SK-N-SH (cell line): ENCODE measurements around the gene PDHX.

Experiments
- ELF1 ChIP-seq: IDR thresholded peaks from 2 replicates; pipeline ENCODE4 v1.4.0; 2012
- EP300 ChIP-seq, 2 experiments: IDR thresholded peaks; 2 replicates each; pipeline versions ENCODE4 v1.4.0 to v1.6.1; 2012; ENCODE audit warnings: borderline replicate concordance in 1 of 2, low read depth in 1 of 2, low read length in 1 of 2
- EZH2phosphoT487 ChIP-seq: fragments of 200-600 bp; sonication (generic); IDR thresholded peaks from 2 replicates; pipeline ENCODE4 v1.6.1; 2017; ENCODE audit warnings: low read depth, mixed run types, mild to moderate bottlenecking, antibody characterized with exemption, moderate library complexity, borderline replicate concordance
- FOSL2 ChIP-seq: IDR thresholded peaks from 2 replicates; pipeline ENCODE4 v1.4.0; 2012; ENCODE audit warnings: low read depth, mild to moderate bottlenecking, moderate library complexity, borderline replicate concordance
- FOXJ3 ChIP-seq: sonication (generic); formaldehyde crosslinking; IDR thresholded peaks from 2 replicates; pipeline ENCODE4 v1.5.1; 2020; ENCODE audit warnings: mild to moderate bottlenecking, missing genetic modification reagents
- FOXM1 ChIP-seq: IDR thresholded peaks from 2 replicates; pipeline ENCODE4 v1.4.0; 2012; ENCODE audit warnings: low read depth, mild to moderate bottlenecking
- MEF2A ChIP-seq: IDR thresholded peaks from 2 replicates; pipeline ENCODE4 v1.4.0; 2012; ENCODE audit warnings: low read depth, borderline replicate concordance
- MXI1 ChIP-seq: IDR thresholded peaks from 2 replicates; pipeline ENCODE4 v1.6.1; 2012; ENCODE audit warnings: mild to moderate bottlenecking, low read depth, low read length, improper control_type of control experiment
- POLR2AphosphoS5 ChIP-seq: IDR thresholded peaks from 2 replicates; pipeline ENCODE4 v1.6.1; 2012; ENCODE audit warnings: low read depth, low read length
- TAF1 ChIP-seq: IDR thresholded peaks from 2 replicates; pipeline ENCODE4 v1.6.1; 2012; ENCODE audit warnings: low read depth, mild to moderate bottlenecking, low read length, moderate library complexity, borderline replicate concordance
- YY1 ChIP-seq: IDR thresholded peaks from 2 replicates; pipeline ENCODE4 v1.4.0; 2012; ENCODE audit warnings: low read depth, mild to moderate bottlenecking
- TF ChIP-seq, protein P1 (sequence below): IDR thresholded peaks from 2 replicates; pipeline ENCODE4; 2012
- TF ChIP-seq, protein P2 (sequence below): fragments of 200-600 bp; sonication (generic); IDR thresholded peaks from 2 replicates; pipeline ENCODE4 v1.6.1; 2017; ENCODE audit warnings: antibody characterized with exemption, mild to moderate bottlenecking, moderate library complexity
- TF ChIP-seq, protein P3 (sequence below): IDR thresholded peaks from 2 replicates; pipeline ENCODE4 v1.4.0; 2012; ENCODE audit warnings: low read depth

DNA sequence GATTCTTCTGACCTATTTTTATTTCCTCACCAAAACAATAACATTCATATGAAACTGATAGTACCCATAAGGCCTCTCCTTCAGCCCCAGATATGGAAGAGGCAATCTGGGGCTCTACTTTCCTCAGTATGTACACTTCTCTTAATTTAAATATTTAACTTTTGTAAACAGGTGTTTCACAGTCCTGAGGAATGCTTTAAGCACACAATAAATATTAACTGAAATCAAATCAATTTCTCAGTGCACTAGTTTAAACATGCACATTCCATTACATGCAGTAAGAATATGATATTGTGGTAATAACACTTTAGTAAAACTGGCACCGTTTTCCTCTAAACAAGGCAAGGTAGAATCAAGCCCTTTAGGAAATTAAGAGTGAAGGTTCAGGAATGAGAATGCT, 29.2 kb upstream of the PDHX start:
- TF ChIP-seq, protein P1, sequence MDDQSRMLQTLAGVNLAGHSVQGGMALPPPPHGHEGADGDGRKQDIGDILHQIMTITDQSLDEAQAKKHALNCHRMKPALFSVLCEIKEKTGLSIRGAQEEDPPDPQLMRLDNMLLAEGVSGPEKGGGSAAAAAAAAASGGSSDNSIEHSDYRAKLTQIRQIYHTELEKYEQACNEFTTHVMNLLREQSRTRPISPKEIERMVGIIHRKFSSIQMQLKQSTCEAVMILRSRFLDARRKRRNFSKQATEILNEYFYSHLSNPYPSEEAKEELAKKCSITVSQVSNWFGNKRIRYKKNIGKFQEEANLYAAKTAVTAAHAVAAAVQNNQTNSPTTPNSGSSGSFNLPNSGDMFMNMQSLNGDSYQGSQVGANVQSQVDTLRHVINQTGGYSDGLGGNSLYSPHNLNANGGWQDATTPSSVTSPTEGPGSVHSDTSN, result no peak
- TF ChIP-seq, protein P2, sequence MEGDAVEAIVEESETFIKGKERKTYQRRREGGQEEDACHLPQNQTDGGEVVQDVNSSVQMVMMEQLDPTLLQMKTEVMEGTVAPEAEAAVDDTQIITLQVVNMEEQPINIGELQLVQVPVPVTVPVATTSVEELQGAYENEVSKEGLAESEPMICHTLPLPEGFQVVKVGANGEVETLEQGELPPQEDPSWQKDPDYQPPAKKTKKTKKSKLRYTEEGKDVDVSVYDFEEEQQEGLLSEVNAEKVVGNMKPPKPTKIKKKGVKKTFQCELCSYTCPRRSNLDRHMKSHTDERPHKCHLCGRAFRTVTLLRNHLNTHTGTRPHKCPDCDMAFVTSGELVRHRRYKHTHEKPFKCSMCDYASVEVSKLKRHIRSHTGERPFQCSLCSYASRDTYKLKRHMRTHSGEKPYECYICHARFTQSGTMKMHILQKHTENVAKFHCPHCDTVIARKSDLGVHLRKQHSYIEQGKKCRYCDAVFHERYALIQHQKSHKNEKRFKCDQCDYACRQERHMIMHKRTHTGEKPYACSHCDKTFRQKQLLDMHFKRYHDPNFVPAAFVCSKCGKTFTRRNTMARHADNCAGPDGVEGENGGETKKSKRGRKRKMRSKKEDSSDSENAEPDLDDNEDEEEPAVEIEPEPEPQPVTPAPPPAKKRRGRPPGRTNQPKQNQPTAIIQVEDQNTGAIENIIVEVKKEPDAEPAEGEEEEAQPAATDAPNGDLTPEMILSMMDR, result no peak
- TF ChIP-seq FOXM1 (no peak), FOSL2 (no peak), TAF1 (no peak), FOXJ3 (CRISPR knock-in tag) (no peak), POLR2AphosphoS5 (no peak), MEF2A (no peak), ELF1 (no peak), EZH2phosphoT487 (no peak), EP300 (IDR thresholded peaks at IDR 0.05; ENCODE audit: borderline replicate concordance in 1 of 2, low read depth in 1 of 2, low read length in 1 of 2) (no peak), YY1 (no peak), MXI1 (no peak)
- TF ChIP-seq, protein P3, sequence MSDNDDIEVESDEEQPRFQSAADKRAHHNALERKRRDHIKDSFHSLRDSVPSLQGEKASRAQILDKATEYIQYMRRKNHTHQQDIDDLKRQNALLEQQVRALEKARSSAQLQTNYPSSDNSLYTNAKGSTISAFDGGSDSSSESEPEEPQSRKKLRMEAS, result no peak
